MG63 (cell line): Measurements from ENCODE around the gene TCF20. TPM values are rescaled to one million over a fixed set of nuclear protein-coding genes. Genes with fewer than 3 reads are reported as not detected.

Experiments used
- DNase-seq: peaks from one replicate; pipeline ENCODE4 v3.0.0-alpha.2; 2020
- H3K27me3 ChIP-seq: fragments of 250-450 bp; sonication (Bioruptor Pico); 2 replicates; pipeline ENCODE4 v1.5.1; 2020; ENCODE audit warnings: mild to moderate bottlenecking, moderate library complexity
- H3K36me3 ChIP-seq: fragments of 250-450 bp; sonication (Bioruptor Pico); 2 replicates; pipeline ENCODE4 v1.5.1; 2020; ENCODE audit warnings: mild to moderate bottlenecking, moderate library complexity
- H3K4me3 ChIP-seq: fragments of 250-450 bp; sonication (Bioruptor Pico); 2 replicates; pipeline ENCODE4 v1.5.1; 2020; ENCODE audit warnings: mild to moderate bottlenecking, moderate library complexity
- H3K9me3 ChIP-seq: fragments of 250-450 bp; sonication (Bioruptor Pico); 2 replicates; pipeline ENCODE4 v1.5.1; 2020; ENCODE audit warnings: mild to moderate bottlenecking, moderate library complexity
- total RNA-seq: library from RNA; depleted of rRNA; stranded (reverse); fragments of >200 nt; shearing (Covaris generic); gene quantifications from 2 replicates; pipeline ENCODE4 v1.2.3, GENCODE V29; 2014; ENCODE audit warnings: low replicate concordance

TCF20 gene
- total RNA-seq, 1 experiment from 2014 or later = 13.0 TPM

DNA sequence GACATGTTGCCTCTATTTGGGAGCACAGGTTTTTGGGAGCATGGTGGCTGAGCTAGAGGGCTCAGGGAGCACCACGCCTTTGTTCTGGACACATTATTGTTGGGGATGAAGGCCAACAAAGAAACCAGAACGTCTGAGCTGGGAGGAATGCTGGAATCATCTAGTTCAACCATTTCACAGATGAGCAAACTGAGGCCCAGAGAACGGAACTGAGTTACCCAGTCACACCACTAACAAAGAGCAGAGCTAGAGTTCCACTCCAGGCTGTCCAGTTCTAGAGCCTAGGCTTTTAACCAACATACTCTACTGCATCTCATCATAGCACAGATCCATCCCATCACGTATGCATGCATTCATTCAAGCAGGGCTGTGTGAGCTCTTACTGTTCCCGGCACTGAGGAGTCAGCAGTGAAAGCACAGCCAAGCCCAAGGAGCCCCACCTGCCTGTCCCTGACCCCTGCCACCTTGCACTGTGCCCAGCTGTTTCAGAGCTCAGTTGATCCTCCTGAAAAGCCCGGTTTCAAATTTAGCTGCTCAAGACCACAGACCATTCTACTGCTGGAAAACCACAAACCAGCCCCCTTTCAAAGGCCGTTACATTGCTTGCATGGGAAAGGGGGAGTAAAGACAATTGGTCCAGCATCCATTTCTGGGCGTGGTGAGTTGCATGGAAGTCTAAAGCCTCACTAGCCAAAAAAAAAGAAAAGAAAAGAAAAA is 16.9 kb upstream of the TCF20 start:
- no peaks in the 10 kb centered on the region for H3K27me3 ChIP-seq
- no peaks in the 10 kb centered on the region for H3K9me3 ChIP-seq
- no peak for DNase-seq
- H3K4me3 ChIP-seq = no peak overlapping the region
- no peaks in the 10 kb centered on the region for H3K36me3 ChIP-seq

DNA sequence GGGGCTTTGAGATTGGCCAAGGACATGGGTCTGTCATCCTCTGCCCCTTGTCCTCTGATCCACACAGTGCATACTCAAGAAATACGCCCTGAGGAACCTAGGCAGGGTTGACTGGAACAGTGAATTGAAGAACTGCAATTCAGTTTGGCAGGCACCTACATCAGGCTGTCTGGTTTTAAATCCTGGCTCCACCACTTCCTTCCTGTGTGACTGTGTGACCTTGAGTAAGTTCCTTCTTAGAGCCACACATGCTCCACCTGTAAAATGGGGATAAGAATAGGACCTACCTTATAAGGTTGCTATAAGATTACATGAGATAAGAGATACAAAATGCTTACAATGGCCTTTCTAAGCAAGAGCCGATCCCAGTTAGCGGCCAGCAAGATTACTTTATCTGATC is 15.8 kb upstream of the TCF20 start:
- Histone ChIP-seq H3K36me3 (no peaks in the 10 kb centered on the region), H3K27me3 (no peaks in the 10 kb centered on the region), H3K4me3 (no peak overlapping the region), H3K9me3 (no peaks in the 10 kb centered on the region)
- no peak for DNase-seq

DNA sequence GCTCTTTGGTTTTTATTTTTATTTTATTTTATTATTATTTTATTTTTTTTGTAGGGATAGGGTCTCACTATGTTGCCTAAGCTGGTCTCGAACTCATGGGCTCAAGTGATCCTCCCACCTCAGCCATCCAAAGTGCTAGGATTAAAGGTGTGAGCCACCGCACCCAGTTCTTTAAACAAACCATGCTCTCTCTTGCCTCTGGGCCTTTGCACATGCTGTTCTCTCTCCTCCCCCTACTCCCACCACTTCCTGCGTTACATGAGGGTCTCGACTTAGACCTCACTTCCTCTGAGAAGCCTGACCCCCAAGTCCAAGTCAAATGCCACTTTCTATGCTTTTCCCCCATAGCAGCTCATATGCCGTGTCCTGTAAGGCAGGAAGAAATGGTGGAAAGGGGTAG is 15.2 kb upstream of the TCF20 start:
- H3K9me3 ChIP-seq = no peaks in the 10 kb centered on the region
- no peak overlapping the region for H3K4me3 ChIP-seq
- no peaks in the 10 kb centered on the region for H3K27me3 ChIP-seq
- H3K36me3 ChIP-seq = no peaks in the 10 kb centered on the region
- DNase-seq = no peak

DNA sequence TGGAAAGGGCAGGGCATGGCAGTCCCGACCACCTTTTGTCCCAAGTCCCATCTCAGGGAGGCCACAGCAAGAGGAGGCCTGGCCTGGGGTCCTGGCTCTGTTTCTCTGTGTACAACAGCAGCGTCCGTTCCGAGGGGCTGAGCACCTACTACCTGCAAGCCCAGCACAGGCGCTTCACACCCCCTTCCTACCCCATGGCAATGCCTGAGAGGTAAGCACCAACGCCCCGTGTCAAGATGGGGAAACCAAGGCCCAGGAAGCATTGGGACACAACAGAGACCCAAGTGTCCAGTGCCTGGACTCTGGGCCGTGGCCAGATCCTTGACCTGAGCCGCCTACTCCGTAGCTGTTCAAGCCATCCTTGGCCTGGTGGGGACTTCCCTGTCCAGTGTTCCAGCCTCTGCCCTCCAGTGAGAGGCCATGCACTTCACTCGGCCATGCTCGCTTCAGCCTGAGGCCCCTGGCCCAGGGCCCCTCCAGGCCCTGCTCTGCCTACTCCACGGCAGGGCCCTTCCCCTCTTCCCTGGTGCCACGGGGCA is 14.3 kb upstream of the TCF20 start:
- H3K27me3 ChIP-seq = no peaks in the 10 kb centered on the region
- H3K4me3 ChIP-seq = no peak overlapping the region
- DNase-seq = no peak
- no peaks in the 10 kb centered on the region for H3K36me3 ChIP-seq
- no peaks in the 10 kb centered on the region for H3K9me3 ChIP-seq

DNA sequence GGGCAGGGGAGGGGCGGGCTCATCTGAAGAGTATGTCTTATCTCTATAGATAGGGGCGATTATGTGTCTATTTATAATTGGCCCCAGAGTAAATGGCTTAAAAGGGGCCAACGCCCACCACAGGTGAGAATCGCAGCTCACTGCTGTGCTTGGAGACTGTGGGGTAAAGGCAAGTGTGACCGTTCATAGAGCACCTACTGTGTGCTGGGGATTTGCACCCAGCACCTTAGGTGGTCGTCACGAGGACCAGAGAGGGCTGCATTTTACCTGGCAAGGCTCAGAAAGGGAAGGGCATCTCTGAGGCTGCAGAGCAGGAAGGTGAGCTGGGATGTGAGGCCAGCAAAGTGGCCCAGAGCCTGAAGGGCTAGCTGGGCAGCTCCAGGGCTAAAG is 13.7 kb upstream of the TCF20 start:
- Histone ChIP-seq H3K4me3 (no peak overlapping the region), H3K27me3 (no peaks in the 10 kb centered on the region)
- no peak for DNase-seq

DNA sequence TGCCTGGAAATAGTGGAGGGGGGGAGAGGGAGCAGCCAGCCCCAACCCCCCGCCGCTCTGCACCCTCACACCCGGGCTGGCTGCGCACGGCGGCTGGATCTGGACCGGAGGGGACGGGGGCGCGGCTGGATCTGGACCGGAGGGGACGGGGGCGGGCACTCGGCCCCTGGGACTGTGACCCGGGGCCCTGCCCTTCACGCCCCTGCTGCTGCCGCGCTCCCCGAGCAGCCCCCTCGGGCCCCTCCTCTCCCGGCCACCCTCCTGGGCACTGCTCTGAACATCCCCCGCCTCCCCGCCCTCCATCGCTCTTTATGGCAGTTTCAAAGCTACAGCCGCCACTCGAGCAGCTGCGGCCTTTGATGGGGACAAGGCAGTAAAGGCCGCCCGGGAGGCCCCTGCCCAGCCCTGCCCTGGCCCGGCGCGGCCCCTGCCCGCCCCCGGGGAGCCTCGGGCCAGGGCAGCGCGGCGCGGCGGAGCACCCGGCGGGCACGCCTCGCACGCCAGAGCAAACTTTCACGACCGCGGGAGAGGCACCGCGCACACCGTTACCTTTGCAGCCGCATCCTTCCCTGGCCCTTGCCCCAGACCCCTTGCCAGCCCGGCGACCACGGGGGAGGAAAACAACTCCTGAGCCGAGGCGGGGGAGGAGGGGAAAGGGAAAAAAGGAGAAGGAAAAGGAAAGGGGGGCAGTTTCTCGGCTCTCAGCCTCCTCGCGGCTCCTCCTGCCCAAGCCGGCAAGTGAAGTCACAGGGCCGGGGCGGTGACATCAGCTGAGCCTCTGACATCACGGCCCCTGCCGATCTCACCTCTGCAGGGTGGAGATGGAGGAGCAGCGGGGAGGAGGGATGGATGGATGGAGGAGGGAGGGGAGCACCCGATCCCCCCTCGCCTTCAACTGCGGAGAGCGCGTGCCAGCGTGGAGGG is 13.1 kb upstream of the TCF20 start:
- no peak for DNase-seq
- Histone ChIP-seq H3K4me3 (no peak overlapping the region), H3K36me3 (no peaks in the 10 kb centered on the region), H3K9me3 (no peaks in the 10 kb centered on the region), H3K27me3 (no peaks in the 10 kb centered on the region)

More for the DNA sequence above, 13.7 kb upstream of the TCF20 start:
- H3K36me3 ChIP-seq = no peaks in the 10 kb centered on the region
- H3K9me3 ChIP-seq = no peaks in the 10 kb centered on the region

DNA sequence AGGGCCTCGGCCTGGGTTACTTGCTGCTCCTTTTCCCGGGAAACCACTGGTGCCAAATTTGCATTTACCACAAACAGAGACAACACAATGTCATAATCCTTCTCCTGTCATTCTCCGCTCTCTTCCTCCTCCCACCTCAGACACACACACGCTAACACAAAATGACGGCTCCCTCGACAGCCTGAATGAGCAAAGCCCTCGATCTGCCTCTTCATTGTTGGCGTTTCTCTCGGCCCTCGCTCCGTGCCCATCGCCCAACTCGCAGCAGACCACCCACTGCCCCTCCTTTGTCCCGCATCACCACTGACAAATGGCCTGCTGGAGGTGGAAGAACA is 12.5 kb upstream of the TCF20 start:
- no peak for DNase-seq
- Histone ChIP-seq H3K36me3 (no peaks in the 10 kb centered on the region), H3K4me3 (no peak overlapping the region), H3K27me3 (no peaks in the 10 kb centered on the region), H3K9me3 (no peaks in the 10 kb centered on the region)

DNA sequence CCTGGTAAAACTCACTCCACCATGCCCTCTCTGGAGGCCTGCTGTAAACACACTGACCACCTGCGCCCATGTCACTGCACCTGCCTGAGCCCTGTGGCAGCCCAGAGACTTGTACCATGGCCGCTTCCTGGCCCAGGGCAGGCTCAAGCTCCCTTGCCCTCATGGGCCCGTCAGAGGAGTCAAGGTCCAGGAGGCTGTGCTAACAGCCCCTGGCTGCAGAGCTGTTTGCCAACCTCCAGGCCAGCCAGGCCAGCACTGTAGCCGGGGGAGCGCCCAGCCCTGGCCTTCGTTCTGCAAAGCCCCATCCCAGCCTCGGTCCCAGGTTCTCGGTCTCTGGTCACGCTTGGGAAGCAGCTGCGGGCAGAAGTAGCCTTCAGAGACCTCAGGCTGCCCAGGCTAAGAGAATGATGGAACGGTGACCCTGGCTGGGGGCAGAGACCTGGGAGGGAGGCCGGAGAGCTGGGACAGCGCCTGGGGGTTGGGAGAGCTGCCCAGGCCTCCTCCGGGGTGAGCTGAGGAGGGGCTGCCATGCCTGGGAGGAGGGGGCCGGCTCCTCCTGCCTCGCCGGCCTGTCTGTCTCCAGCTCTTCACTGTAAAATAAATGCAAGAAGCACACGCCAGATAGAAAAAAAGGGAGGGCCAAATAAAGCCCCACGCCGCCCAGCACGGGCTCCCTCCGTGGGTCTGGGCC is 11.9 kb upstream of the TCF20 start:
- no peak overlapping the region for H3K4me3 ChIP-seq
- H3K9me3 ChIP-seq = no peaks in the 10 kb centered on the region
- H3K36me3 ChIP-seq = no peaks in the 10 kb centered on the region
- no peak for DNase-seq
- no peaks in the 10 kb centered on the region for H3K27me3 ChIP-seq

DNA sequence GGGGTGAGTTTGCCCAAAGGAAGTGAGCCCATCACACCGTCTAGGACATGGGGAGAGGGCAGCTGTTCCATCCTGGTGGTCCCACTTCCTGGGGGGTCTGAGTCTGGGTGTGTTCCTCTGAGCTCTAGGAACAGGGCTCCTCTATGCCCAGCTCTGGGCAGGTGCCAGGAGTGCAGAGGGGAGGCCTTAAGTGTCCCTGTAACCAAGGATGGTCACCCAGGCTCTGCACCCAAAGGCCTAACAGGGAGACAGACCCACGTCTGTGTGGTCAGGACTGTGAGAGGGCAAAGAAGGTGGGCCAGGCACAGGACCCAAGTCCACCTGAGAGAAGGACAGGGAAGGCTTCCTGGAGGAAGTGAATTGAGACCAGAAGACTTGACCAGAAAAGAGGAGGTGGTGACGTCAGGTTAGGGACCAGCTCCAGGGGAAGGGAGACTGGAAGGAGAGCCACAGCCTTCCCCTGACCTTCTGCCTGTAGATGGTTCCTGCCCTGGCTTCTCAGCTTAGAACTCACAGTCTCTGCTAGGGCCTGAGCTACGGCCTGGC is 11.3 kb upstream of the TCF20 start:
- Histone ChIP-seq H3K27me3 (no peaks in the 10 kb centered on the region), H3K36me3 (no peaks in the 10 kb centered on the region), H3K9me3 (no peaks in the 10 kb centered on the region), H3K4me3 (no peak overlapping the region)
- DNase-seq = no peak

DNA sequence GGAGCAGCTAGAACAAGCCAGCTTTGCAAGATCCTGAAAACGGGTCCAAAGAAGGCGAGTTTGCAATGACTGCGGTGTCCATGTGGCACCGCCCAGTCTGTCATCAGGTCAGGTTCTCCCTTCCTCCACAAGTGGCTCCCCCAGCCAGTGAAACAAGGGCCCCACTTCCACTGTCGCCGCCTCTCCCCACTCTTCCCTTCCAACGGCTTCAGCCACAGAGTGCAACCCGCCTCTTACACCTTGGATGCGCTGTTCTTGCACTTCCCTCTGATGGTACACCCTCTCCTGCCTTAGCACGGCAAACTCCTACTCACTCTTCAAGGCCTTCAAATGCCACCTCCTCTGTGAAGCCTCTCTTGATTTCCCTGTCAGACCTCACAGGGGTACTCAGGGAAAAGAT is 10.8 kb upstream of the TCF20 start:
- Histone ChIP-seq H3K36me3 (no peaks in the 10 kb centered on the region), H3K27me3 (no peaks in the 10 kb centered on the region), H3K9me3 (no peaks in the 10 kb centered on the region), H3K4me3 (no peak overlapping the region)
- DNase-seq = no peak

DNA sequence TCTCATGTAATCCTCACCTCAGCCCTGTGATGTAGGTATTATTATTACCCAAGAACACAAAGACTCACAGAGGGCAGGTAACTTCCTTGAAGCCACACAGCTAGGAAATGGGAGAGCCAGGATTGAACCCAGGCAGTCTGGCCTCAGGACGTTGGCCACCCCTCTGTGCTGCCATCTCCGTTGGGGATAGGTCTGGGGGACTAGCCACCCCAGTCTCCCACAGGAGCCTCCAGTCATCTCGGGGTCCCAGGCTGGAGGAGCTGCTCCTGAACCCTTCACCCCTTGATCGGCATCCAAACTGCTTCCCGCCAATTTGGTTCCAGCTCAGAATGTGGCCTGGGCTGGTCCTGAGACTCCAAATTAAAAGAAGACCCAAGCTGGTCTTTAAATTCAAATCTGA is 10.4 kb upstream of the TCF20 start:
- H3K9me3 ChIP-seq = no peaks in the 10 kb centered on the region
- no peak overlapping the region for H3K4me3 ChIP-seq
- no peak for DNase-seq
- no peaks in the 10 kb centered on the region for H3K27me3 ChIP-seq
- H3K36me3 ChIP-seq = no peaks in the 10 kb centered on the region

DNA sequence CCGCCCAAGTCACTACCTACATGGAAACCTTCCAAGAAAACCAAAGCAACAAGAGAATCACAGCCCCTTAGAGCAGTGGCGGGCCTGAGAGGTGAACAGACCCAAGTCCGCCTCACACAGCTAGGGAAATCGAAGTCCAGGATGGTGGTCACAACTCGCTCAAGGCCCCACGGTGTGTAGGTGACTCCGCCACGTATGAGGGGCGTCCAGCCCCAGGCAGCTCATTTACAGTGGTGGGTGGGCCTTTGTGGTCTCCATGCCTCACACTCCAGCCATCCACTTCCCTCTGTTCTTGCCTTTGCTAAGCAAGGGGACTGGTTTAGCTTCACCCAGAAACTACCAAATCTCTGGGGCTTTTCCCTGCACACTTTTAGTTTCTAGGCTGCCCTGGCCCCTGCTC is 9.7 kb upstream of the TCF20 start:
- Histone ChIP-seq H3K27me3 (no peaks in the 10 kb centered on the region), H3K9me3 (no peaks in the 10 kb centered on the region), H3K4me3 (no peak overlapping the region), H3K36me3 (no peaks in the 10 kb centered on the region)
- no peak for DNase-seq

DNA sequence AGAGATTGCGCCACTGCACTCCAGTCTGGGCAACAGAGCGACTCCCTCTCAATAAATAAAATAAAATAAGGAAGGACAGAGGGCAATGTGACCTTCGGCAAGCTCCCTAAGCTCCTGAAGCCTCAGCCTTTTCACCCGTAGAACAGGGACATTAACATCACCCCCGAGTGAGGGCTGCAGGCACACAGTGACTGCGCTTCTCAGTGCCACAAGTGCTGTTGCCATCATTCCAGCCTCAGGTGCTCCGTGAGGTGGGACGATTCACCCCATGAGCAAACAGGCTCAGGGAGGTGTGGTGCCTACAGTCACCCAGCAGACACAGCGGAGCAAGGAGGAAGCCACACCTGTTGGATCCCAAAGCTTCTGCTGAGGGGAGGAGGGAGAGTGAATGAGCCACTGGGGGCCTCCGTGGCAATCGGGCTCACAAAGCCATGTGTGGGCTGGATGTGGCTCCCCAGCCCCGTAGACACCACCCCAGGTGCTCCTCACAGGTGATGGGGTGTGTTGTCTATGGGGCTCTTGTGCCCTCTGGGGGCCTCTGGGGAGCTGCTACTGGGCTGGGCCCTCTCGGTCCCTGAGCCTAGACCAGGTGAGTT is 9.1 kb upstream of the TCF20 start:
- no peak for DNase-seq
- H3K9me3 ChIP-seq = no peaks in the 10 kb centered on the region
- H3K27me3 ChIP-seq = no peaks in the 10 kb centered on the region

DNA sequence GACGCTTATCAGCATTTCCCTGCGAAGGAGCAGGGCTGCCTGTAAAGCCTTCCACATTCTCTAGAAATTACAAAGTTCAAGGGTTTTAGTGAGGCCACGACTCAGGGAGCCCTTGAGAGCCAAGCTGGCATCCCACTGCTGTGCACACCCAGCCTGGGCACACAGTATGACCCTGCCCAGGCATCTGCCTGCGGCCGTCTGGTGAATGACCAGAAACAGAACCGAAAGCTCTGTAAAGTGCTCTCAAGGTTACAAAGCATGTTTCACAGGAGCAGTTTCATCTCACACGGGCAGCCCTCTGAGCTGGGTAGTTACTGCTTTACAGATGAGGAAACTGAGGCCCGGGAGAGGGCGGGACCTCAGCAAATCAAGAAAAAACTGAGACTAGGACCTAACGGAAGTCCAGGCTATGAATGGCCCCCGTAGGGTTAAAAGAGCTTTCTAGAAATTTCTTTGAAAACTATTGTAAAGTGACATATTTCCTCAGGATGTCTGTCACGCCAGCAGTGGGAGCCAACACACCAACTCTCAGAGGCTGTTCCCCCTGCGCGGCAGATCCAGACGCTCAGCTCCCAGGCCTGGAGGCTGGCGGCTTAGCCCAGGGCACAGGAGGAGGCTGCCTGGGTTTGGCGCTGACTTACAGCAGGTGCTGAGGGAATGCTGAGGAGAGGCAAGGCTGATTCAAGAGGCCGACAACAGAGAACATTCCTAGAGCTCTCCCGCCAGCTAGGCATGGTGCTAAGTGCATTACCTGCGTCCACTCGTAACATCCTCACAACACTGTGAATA is 7.7 kb upstream of the TCF20 start:
- Histone ChIP-seq H3K4me3 (no peak overlapping the region), H3K9me3 (no peaks in the 10 kb centered on the region), H3K27me3 (no peaks in the 10 kb centered on the region), H3K36me3 (no peaks in the 10 kb centered on the region)
- DNase-seq = no peak

More for the DNA sequence above, 9.1 kb upstream of the TCF20 start:
- Histone ChIP-seq H3K36me3 (no peaks in the 10 kb centered on the region), H3K4me3 (no peak overlapping the region)

DNA sequence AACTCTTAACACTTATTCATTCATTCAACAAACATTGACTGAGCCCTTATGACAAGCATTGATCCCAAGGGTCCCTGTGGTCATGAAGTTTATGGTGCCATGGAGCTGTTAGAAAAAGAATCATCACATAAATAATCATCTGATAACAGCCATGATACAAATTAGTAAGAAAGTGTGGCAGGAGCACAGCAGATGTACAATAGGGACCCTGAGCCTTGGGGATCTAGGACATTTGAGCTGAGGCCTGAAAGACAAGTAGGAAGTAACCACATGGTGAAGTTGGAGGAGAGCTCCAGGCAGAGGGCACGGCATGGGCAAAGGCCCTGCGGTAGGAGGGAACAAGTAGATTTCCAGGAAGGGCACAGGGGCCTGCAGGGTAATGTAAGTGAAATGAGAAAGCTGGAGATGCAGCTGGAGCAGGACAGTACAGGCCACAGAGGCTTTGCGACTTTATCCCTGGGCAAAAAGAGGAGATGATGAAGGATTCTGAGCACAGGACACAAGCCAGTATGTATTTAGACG is 6.8 kb upstream of the TCF20 start:
- no peaks in the 10 kb centered on the region for H3K36me3 ChIP-seq
- H3K9me3 ChIP-seq = no peaks in the 10 kb centered on the region
- no peaks in the 10 kb centered on the region for H3K27me3 ChIP-seq
- H3K4me3 ChIP-seq = no peak overlapping the region
- DNase-seq = no peak

DNA sequence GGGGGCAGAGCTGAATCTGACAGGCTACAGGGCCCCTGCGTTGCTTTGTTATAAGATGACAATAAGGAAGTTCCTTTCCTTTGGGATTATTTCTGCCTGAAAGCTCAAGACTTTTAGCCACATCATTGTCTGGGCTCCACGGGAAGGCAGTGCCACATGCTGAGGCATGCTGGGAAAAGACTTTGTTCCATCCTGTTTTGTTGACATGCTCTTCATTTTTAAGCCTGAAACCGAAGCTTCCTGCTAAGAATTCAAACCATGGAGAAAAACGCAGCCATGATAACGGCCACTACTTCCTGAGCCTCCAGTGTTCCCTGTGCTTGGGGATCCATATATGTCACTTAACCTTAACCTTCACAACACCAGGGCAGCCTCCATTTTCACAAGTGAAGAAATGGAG is 5.5 kb upstream of the TCF20 start:
- H3K4me3 ChIP-seq = no peak overlapping the region
- no peaks in the 10 kb centered on the region for H3K9me3 ChIP-seq
- DNase-seq = no peak
- no peaks in the 10 kb centered on the region for H3K36me3 ChIP-seq
- no peaks in the 10 kb centered on the region for H3K27me3 ChIP-seq
